K562 (cell line): ENCODE measurements around the gene DNASE1L3. TPM values are rescaled to one million over a fixed set of nuclear protein-coding genes. Genes with fewer than 3 reads are reported as not detected.

Experiments
- ATAC-seq: fragments of 200-7000 bp; cut with Tn5 transposase; 3 replicates; pipeline ENCODE4 v1.9.1; 2020; ENCODE audit warnings: moderate library complexity
- BruUV-seq: library from RNA; stranded (reverse); fragments of 400-500 nt; replicated peaks from 2 replicates; lab custom pipeline; 2021; lab: Mats Ljungman, UMichigan
- CTCF ChIA-PET: fragments of 300-600 bp; formaldehyde crosslinking; extraction: SDS; loops from one replicate; lab custom pipeline; 2021; ENCODE audit warnings: low intra/inter-chr PET ratio; lab: Yijun Ruan, JAX
- POLR2A ChIA-PET: fragments of 300-600, 350-650 bp; sonication (Branson Sonifier 250); formaldehyde crosslinking; extraction: SDS; loops from one replicate; lab custom pipeline; 2021; ENCODE audit warnings: antibody characterized with exemption, inconsistent platforms; lab: Yijun Ruan, JAX
- DNase-seq, 4 experiments: peaks; one replicate each; pipeline versions ENCODE4 v3.0.0 to v3.0.0-alpha.2; 2011 to 2018; ENCODE audit warnings: low spot score in 3 of 4, mixed read lengths in 3 of 4; ENCODE audit errors: extremely low read depth in 1 of 4
- FAIRE-seq: peaks from 2 replicates; lab custom pipeline; 2011; peaks lifted over from hg19 to GRCh38; lab: Jason Lieb, UNC
- H2AFZ ChIP-seq: 2 replicates; pipeline ENCODE4 v1.6.0; 2011; ENCODE audit warnings: low read depth, low read length, control low read depth, inconsistent platforms
- H3K27ac ChIP-seq: fragments of 200-600 bp; 3 replicates; pipeline ENCODE4 v1.8.0; 2011; ENCODE audit warnings: low read depth, mild to moderate bottlenecking, control low read depth, inconsistent platforms, low read length, moderate library complexity, mixed read lengths; ENCODE audit errors: extremely low read depth
- H3K27me3 ChIP-seq, 2 experiments: fragments of 300-600 bp in 1 of 2; 2 replicates in 1 of 2; 3 replicates in 1 of 2; pipeline versions ENCODE4 v1.6.0 to v1.8.0; 2011; ENCODE audit warnings: inconsistent platforms in 2 of 2, low read length in 2 of 2, mild to moderate bottlenecking in 1 of 2, mixed read lengths in 1 of 2, moderate library complexity in 1 of 2; ENCODE audit not compliant: control insufficient read depth in 2 of 2, insufficient read depth in 2 of 2
- H3K36me3 ChIP-seq: fragments of 300-600 bp; 3 replicates; pipeline ENCODE4 v1.8.0; 2011; ENCODE audit warnings: mild to moderate bottlenecking, low read length, inconsistent platforms; ENCODE audit not compliant: control insufficient read depth, insufficient read depth
- H3K4me1 ChIP-seq, 2 experiments: fragments of 200-600 bp in 1 of 2; replicated peaks in 1 of 2; 2 replicates in 1 of 2; 3 replicates in 1 of 2; pipeline versions ENCODE4 v1.5.1 to v1.8.0; 2011; ENCODE audit warnings: inconsistent platforms in 2 of 2, low read length in 2 of 2, mild to moderate bottlenecking in 1 of 2, mixed read lengths in 1 of 2, moderate library complexity in 1 of 2; ENCODE audit not compliant: control insufficient read depth in 2 of 2, insufficient read depth in 2 of 2
- H3K4me2 ChIP-seq: 2 replicates; pipeline ENCODE4 v1.6.1; 2011; ENCODE audit warnings: low read length, control low read depth, inconsistent platforms, mixed read lengths; ENCODE audit not compliant: insufficient read depth
- H3K4me3 ChIP-seq: fragments of 200-600 bp; sonication (generic), shearing (Covaris generic); 2 replicates; pipeline ENCODE4 v1.5.1; 2016; ENCODE audit warnings: control low read depth, inconsistent platforms
- H3K79me2 ChIP-seq: fragments of 200-600 bp; 3 replicates; pipeline ENCODE4 v1.8.0; 2011; ENCODE audit warnings: low read length, inconsistent platforms; ENCODE audit not compliant: control insufficient read depth, insufficient read depth
- H3K9ac ChIP-seq, 2 experiments: 2 replicates each; pipeline versions ENCODE4 v1.6.0 to v1.6.1; 2011; ENCODE audit warnings: low read depth in 2 of 2, low read length in 2 of 2, control low read depth in 1 of 2, inconsistent platforms in 1 of 2, mild to moderate bottlenecking in 1 of 2, mixed read lengths in 1 of 2; ENCODE audit not compliant: insufficient read depth in 1 of 2
- H3K9me1 ChIP-seq: one replicate; pipeline ENCODE4 v1.6.0; 2011; ENCODE audit warnings: inconsistent platforms, mild to moderate bottlenecking, low read length, moderate library complexity; ENCODE audit not compliant: control insufficient read depth, insufficient read depth
- H3K9me3 ChIP-seq: replicated peaks from 2 replicates; pipeline ENCODE4 v1.5.1; 2011; ENCODE audit warnings: low read depth, low read length, inconsistent platforms; ENCODE audit not compliant: control insufficient read depth, insufficient read depth
- H4K20me1 ChIP-seq: replicated peaks from 2 replicates; pipeline ENCODE4 v1.6.1; 2011; ENCODE audit warnings: low read length, inconsistent platforms, mixed read lengths; ENCODE audit not compliant: control insufficient read depth, insufficient read depth
- CBX2 ChIP-seq: fragments of 200-600 bp; sonication (generic); IDR thresholded peaks from one replicate; pipeline ENCODE4 v1.6.1; 2012; ENCODE audit warnings: mild to moderate bottlenecking, low read length, inconsistent platforms; ENCODE audit not compliant: insufficient read depth, poor library complexity, severe bottlenecking
- CBX3 ChIP-seq, 2 experiments: IDR thresholded peaks; 1 replicate in 1 of 2; 2 replicates in 1 of 2; pipeline ENCODE4 v1.6.1; 2012; ENCODE audit warnings: inconsistent platforms in 2 of 2, low read length in 2 of 2, borderline replicate concordance in 1 of 2, control low read depth in 1 of 2
- FOSL1 ChIP-seq: fragments of 200-800 bp; sonication (Bioruptor generic); conservative IDR thresholded peaks from 2 replicates; pipeline ENCODE4 v1.6.1; 2016; ENCODE audit warnings: missing genetic modification characterization, missing compliant biosample characterization
- HIVEP1 ChIP-seq: fragments of 250-450 bp; sonication (Bioruptor Pico); IDR thresholded peaks from 2 replicates; pipeline ENCODE4 v1.4.0; 2020; ENCODE audit warnings: mild to moderate bottlenecking
- IFI16 ChIP-seq: fragments of 250-450 bp; sonication (Bioruptor Pico); IDR thresholded peaks from 2 replicates; pipeline ENCODE4 v2.1.2; 2022; ENCODE audit warnings: mild to moderate bottlenecking, inconsistent platforms
- KDM5B ChIP-seq: fragments of 200-600 bp; sonication (generic); IDR thresholded peaks from 2 replicates; pipeline ENCODE4 v1.6.1; 2012; ENCODE audit warnings: low read depth, mild to moderate bottlenecking, moderate library complexity, low read length, control low read depth, inconsistent platforms; ENCODE audit not compliant: insufficient replicate concordance
- MIER1 ChIP-seq: fragments of 450-650 bp; IDR thresholded peaks from 2 replicates; pipeline ENCODE4 v1.6.1; 2016; ENCODE audit warnings: antibody characterized with exemption, mild to moderate bottlenecking, low read depth
- MTF1 ChIP-seq: fragments of 250-450 bp; sonication (Bioruptor Pico); IDR thresholded peaks from 2 replicates; pipeline ENCODE4 v1.9.0; 2021; ENCODE audit warnings: moderate library complexity, mild to moderate bottlenecking, inconsistent platforms, borderline replicate concordance
- POLR2AphosphoS2 ChIP-seq: IDR thresholded peaks from 2 replicates; pipeline ENCODE4 v1.6.1; 2012; ENCODE audit warnings: low read length, improper control_type of control experiment
- RB1 ChIP-seq: fragments of 450-650 bp; IDR thresholded peaks from 2 replicates; pipeline ENCODE4 v1.6.1; 2017; ENCODE audit warnings: low read depth, mild to moderate bottlenecking
- TFAM ChIP-seq: fragments of 250-450 bp; sonication (Bioruptor Pico); conservative IDR thresholded peaks from 2 replicates; pipeline ENCODE4 v1.5.0; 2021; ENCODE audit warnings: mild to moderate bottlenecking, moderate library complexity
- ZNF586 ChIP-seq: fragments of 450-650 bp; formaldehyde crosslinking; conservative IDR thresholded peaks from 2 replicates; pipeline ENCODE4 v1.4.0; 2020; ENCODE audit warnings: mild to moderate bottlenecking, moderate library complexity
- WGBS: fragments of 100-300 bp; shearing (Covaris generic); methylation state at CpG from one replicate; pipeline ENCODE4 v1.1.6; 2016; ENCODE audit warnings: low coverage, mixed read lengths; ENCODE audit not compliant: insufficient coverage; ENCODE audit errors: missing lambda C conversion rate; 5-methylcytosine and 5-hydroxymethylcytosine counted together
- in situ Hi-C: fragments of 300-500 bp; cut with MboI; formaldehyde crosslinking; loops from 4 replicates; pipeline ENCODE4 v1.15.0; 2018; ENCODE audit warnings: inconsistent platforms, mixed read lengths
- intact Hi-C: fragments of 100-400 bp; cut with micrococcal nuclease; formaldehyde crosslinking; loops from 2 replicates; pipeline ENCODE4 v1.14.2; 2022
- polyA plus RNA-seq, 8 experiments: library from polyadenylated mRNA; depleted of rRNA in 4 of 8; stranded (reverse) in 5 of 8; unstranded in 3 of 8; fragments of >200 nt; fragmentation: Nextera tagmentation in 2 of 8; fragmentation: Illumina TruSeq in 1 of 8; extraction: Ambion mirVana in 2 of 8; extraction: Trizol in 1 of 8; gene quantifications; 2 replicates each; pipeline versions ENCODE4 v1.2.1 to v1.2.3, GENCODE V29; 2011 to 2014; ENCODE audit warnings: inconsistent platforms in 1 of 8, missing spikeins in 1 of 8
- total RNA-seq, 7 experiments: library from RNA; depleted of rRNA in 6 of 7; stranded (reverse); fragments of >200 nt in 6 of 7; fragmentation: Illumina TruSeq in 2 of 7; extraction: Trizol in 2 of 7; gene quantifications; 2 replicates each; pipeline versions ENCODE4 v1.2.1 to v1.2.3, GENCODE V29; 2011 to 2021; ENCODE audit warnings: low replicate concordance in 1 of 7
- TF ChIP-seq, protein P1 (sequence below): sonication (generic); formaldehyde crosslinking; IDR thresholded peaks from 2 replicates; pipeline ENCODE4 v1.5.0; 2020; ENCODE audit warnings: missing genetic modification reagents

DNASE1L3 gene
- total and polyA plus RNA-seq, 9 of the 15 experiments (the other 6 are each of a cell fraction or from before 2014, with no cell fraction given): 0.06 TPM; not detected in 8

DNA sequence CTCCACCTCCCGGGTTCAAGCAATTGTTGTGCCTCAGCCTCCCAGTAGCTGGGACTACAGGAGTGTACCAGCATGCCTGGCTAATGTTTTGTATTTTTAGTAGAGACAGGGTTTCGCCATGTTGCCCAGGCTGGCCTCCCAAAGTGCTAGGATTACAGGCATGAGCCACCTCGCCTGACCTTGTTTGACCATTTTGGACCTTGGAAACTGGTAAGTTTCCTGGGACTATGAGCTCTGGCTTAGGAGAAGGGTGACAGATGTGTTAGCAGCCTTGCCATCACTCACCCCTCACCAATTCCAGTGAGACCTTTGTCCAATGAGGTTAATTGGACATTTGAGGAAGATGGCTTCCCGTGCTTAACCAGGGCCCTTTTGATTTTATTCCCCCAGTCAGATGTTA lies 19.9 kb downstream of the DNASE1L3 start (continued):
- TF ChIP-seq KDM5B: no peak
- TF ChIP-seq, protein P1, sequence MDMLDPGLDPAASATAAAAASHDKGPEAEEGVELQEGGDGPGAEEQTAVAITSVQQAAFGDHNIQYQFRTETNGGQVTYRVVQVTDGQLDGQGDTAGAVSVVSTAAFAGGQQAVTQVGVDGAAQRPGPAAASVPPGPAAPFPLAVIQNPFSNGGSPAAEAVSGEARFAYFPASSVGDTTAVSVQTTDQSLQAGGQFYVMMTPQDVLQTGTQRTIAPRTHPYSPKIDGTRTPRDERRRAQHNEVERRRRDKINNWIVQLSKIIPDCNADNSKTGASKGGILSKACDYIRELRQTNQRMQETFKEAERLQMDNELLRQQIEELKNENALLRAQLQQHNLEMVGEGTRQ (CRISPR knock-in tag): no peak
- TF ChIP-seq IFI16 (CRISPR knock-in tag): no peak
- TF ChIP-seq CBX2: no peak
- no peak for TF ChIP-seq ZNF586 (CRISPR knock-in tag)
- no peak for TF ChIP-seq POLR2AphosphoS2
- no peak for TF ChIP-seq HIVEP1 (CRISPR knock-in tag)
- TF ChIP-seq MTF1 (CRISPR knock-in tag): no peak
- no peak for TF ChIP-seq RB1
- no peak for TF ChIP-seq TFAM (CRISPR knock-in tag)
- no peak for TF ChIP-seq CBX3 (IDR thresholded peaks at IDR 0.05; ENCODE audit: borderline replicate concordance in 1 of 2, low read length in 2 of 2)
- TF ChIP-seq, all 486 proteins: peak for 0

DNA sequence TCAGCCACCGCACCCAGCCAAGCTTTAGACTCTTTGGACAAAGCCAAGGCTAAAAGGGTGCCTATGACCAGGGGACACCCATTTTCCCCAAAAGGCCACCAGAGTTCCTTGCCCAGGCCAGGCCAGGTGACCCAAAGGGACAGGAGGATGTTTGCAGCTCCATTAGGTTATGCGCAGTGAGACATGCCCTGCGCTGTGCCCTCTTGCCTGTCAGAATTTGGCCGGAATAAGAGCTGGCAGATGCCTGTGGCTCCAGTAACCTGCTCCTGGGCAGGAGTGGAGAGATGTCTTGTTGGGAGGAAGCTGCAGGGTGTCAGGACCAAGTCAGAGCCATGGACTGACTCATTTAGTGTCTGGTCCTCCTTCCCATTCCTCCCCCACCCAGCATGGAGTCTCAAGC lies 20.5 kb downstream of the DNASE1L3 start:
- in situ Hi-C loops: no loop called here
- intact Hi-C loops: no loop called here
- DNase-seq (no peak), ATAC-seq (no peak), FAIRE-seq (no peak)
- CTCF ChIA-PET: no interaction called here
- Histone ChIP-seq H3K27ac (no peak overlapping the region), H3K9ac (no peak overlapping the region), H3K36me3 (no peaks in the 10 kb centered on the region), H3K4me2 (no peak overlapping the region), H3K79me2 (no peaks in the 10 kb centered on the region), H3K4me3 (no peak overlapping the region), H3K27me3 (no peaks in the 10 kb centered on the region), H2AFZ (no peak overlapping the region), H3K4me1 (peaks cover 4 to 13% of the 10 kb centered on the region in 2 experiments), H3K9me1 (no peaks in the 10 kb centered on the region), H3K9me3 (no peaks in the 10 kb centered on the region), H4K20me1 (no peaks in the 10 kb centered on the region)
- POLR2A ChIA-PET: interaction anchor here (0.6 kb wide), 1 partner anchor 12 kb away, joined by 3 read pairs; no protein-coding TSS in a partner anchor
- 76% methylated on average over 2 of the region's 4 CpGs for WGBS
- TF ChIP-seq MIER1 (no peak), FOSL1 (tag) (no peak)
- TF ChIP-seq, all 486 proteins: peak for 0
- no TSS peak for BruUV-seq
